Right lung (tissue), 5 donors: Measurements from ENCODE around the gene TMIGD3. TPM values are rescaled to one million over a fixed set of nuclear protein-coding genes. Genes with fewer than 3 reads are reported as not detected.

Experiments used
- DNase-seq, 2 donors: peaks; one replicate each; pipeline ENCODE4 v3.0.0-alpha.2; 2013
- polyA plus RNA-seq, 5 donors: library from polyadenylated mRNA; unstranded; fragments of 120-200 nt; gene quantifications; one replicate each; pipeline versions ENCODE4 v1.2.1 to v1.2.3, GENCODE V29; 2013; ENCODE audit warnings: inconsistent platforms in 1 of 5, low replicate concordance in 1 of 5; ENCODE audit not compliant: insufficient read length in 5 of 5, insufficient read depth in 1 of 5

TMIGD3 gene
- polyA plus RNA-seq, 5 donors: 0.23 to 0.82 (median 0.55) TPM

GRCh38 chr1:111475701-111476100 lies 27.7 kb downstream of the TMIGD3 start:
- no peak for DNase-seq

- DNase-seq: no peak
These were observed 28.9 kb downstream of the TMIGD3 start for GRCh38 chr1:111474521-111474920.

GRCh38 chr1:111474106-111474505 lies 29.3 kb downstream of the TMIGD3 start:
- DNase-seq: no peak

GRCh38 chr1:111471538-111471937 lies 31.9 kb downstream of the TMIGD3 start:
- no peak for DNase-seq

- no peak for DNase-seq
These were observed 32.4 kb downstream of the TMIGD3 start for GRCh38 chr1:111471012-111471411.

- DNase-seq: no peak
These were observed 32.8 kb downstream of the TMIGD3 start for GRCh38 chr1:111470596-111470995.

GRCh38 chr1:111469539-111469938 lies 33.9 kb downstream of the TMIGD3 start:
- no peak for DNase-seq

- DNase-seq: no peak
These were observed 34.7 kb downstream of the TMIGD3 start for GRCh38 chr1:111468717-111469100.

- DNase-seq: no peak
These were observed 35.3 kb downstream of the TMIGD3 start for GRCh38 chr1:111467865-111468716.

- no peak for DNase-seq
These were observed 37.0 kb downstream of the TMIGD3 start for GRCh38 chr1:111466480-111466879.

- DNase-seq: no peak
These were observed 37.7 kb downstream of the TMIGD3 start for GRCh38 chr1:111465754-111466153.

- DNase-seq: peak in 1 of 2 donors; percentile 42
These were observed 40.3 kb downstream of the TMIGD3 start for GRCh38 chr1:111463029-111463683.

GRCh38 chr1:111462370-111463028 lies 40.9 kb downstream of the TMIGD3 start:
- no peak for DNase-seq

GRCh38 chr1:111461765-111462164 lies 41.7 kb downstream of the TMIGD3 start:
- no peak for DNase-seq

- DNase-seq: no peak
These were observed 47.8 kb downstream of the TMIGD3 start for GRCh38 chr1:111455642-111456031.

GRCh38 chr1:111454859-111455641 lies 48.4 kb downstream of the TMIGD3 start:
- DNase-seq: no peak

GRCh38 chr1:111453706-111454105 lies 49.7 kb downstream of the TMIGD3 start:
- DNase-seq: no peak

GRCh38 chr1:111452581-111452980 lies 50.9 kb downstream of the TMIGD3 start:
- no peak for DNase-seq

- no peak for DNase-seq
These were observed 53.2 kb downstream of the TMIGD3 start for GRCh38 chr1:111450185-111450584.

- DNase-seq: no peak
These were observed 53.8 kb downstream of the TMIGD3 start for GRCh38 chr1:111449703-111450017.

- DNase-seq: peak; percentile 96 to 98
These were observed 54.3 kb downstream of the TMIGD3 start, which contains the start of the genes ATP5PB and WDR77 for GRCh38 chr1:111448918-111449702. TSS of gene ATP5PB (plus strand) at chr1:111449464. CDS start at chr1:111449542, 78 bp downstream. TSS of gene WDR77 (minus strand) at chr1:111449256. CDS start at chr1:111449169, 87 bp downstream.
